ENCODE results near the gene TRIM60. TPM values are rescaled to one million over a fixed set of nuclear protein-coding genes. Genes with fewer than 3 reads are reported as not detected.

Gene TRIM60
- total RNA-seq, 3 donors from 2014 or later, result not detected

GRCh38 chr4:165048170-165048569 is 16.4 kb downstream of the TRIM60 start:
- no peaks in the 10 kb centered on the region for H3K9me3 ChIP-seq
- no peaks in the 10 kb centered on the region for H3K4me1 ChIP-seq (ENCODE audit: low read depth)
- no peak for DNase-seq
- intact Hi-C loops (cut with DNase I, micrococcal nuclease), result no loop called here
- no peak for TF ChIP-seq CTCF (IDR thresholded peaks at IDR 0.05)
- ATAC-seq, result no peak
- no peak overlapping the region for H3K4me3 ChIP-seq
- no peaks in the 10 kb centered on the region for H3K36me3 ChIP-seq (ENCODE audit: low read depth)

GRCh38 chr4:165052627-165053026 is 20.8 kb downstream of the TRIM60 start:
- ATAC-seq, result no peak

GRCh38 chr4:165053645-165054044 is 21.8 kb downstream of the TRIM60 start, which contains the start of gene TRIM75:
Gene TRIM75, plus strand, starts transcription at chr4:165053866. Its CDS starts 5,282 bp downstream, at chr4:165059148.
- ATAC-seq (peak; percentile 14), DNase-seq (no peak)
- intact Hi-C loops (cut with DNase I, micrococcal nuclease), result no loop called here
- no peaks in the 10 kb centered on the region for H3K9me3 ChIP-seq
- no peak within 1 kb of the TSS for H3K4me3 ChIP-seq
- no peaks in the 10 kb centered on the region for H3K36me3 ChIP-seq (ENCODE audit: low read depth)
- TF ChIP-seq CTCF (IDR thresholded peaks at IDR 0.05), result no peak
- H3K4me1 ChIP-seq (ENCODE audit: low read depth), result no peaks in the 10 kb centered on the region

More at GRCh38 chr4:165052627-165053026, 20.8 kb downstream of the TRIM60 start:
- Histone ChIP-seq H3K4me3 (no peak overlapping the region), H3K9me3 (no peaks in the 10 kb centered on the region), H3K4me1 (ENCODE audit: low read depth) (no peaks in the 10 kb centered on the region), H3K36me3 (ENCODE audit: low read depth) (no peaks in the 10 kb centered on the region)
- TF ChIP-seq CTCF (IDR thresholded peaks at IDR 0.05), result no peak
- no peak for DNase-seq
- intact Hi-C loops (cut with DNase I, micrococcal nuclease), result no loop called here

- no peak for TF ChIP-seq CTCF (IDR thresholded peaks at IDR 0.05)
Measured at GRCh38 chr4:165055601-165056000, 23.8 kb downstream of the TRIM60 start.

GRCh38 chr4:165058666-165059065 is 26.9 kb downstream of the TRIM60 start:
- no peak for DNase-seq
- H3K9me3 ChIP-seq, result no peaks in the 10 kb centered on the region
- TF ChIP-seq CTCF (IDR thresholded peaks at IDR 0.05), result no peak
- H3K4me3 ChIP-seq, result no peak overlapping the region
- intact Hi-C loops (cut with DNase I, micrococcal nuclease), result no loop called here
- ATAC-seq, result no peak
- no peaks in the 10 kb centered on the region for H3K36me3 ChIP-seq (ENCODE audit: low read depth)
- H3K4me1 ChIP-seq (ENCODE audit: low read depth), result no peaks in the 10 kb centered on the region

More at GRCh38 chr4:165055601-165056000, 23.8 kb downstream of the TRIM60 start:
- Histone ChIP-seq H3K4me3 (no peak overlapping the region), H3K4me1 (ENCODE audit: low read depth) (no peaks in the 10 kb centered on the region), H3K36me3 (ENCODE audit: low read depth) (no peaks in the 10 kb centered on the region), H3K9me3 (no peaks in the 10 kb centered on the region)
- intact Hi-C loops (cut with DNase I, micrococcal nuclease), result no loop called here
- no peak for ATAC-seq
- no peak for DNase-seq

- no peaks in the 10 kb centered on the region for H3K36me3 ChIP-seq (ENCODE audit: low read depth)
- H3K4me1 ChIP-seq (ENCODE audit: low read depth), result no peaks in the 10 kb centered on the region
- no peaks in the 10 kb centered on the region for H3K9me3 ChIP-seq
- H3K4me3 ChIP-seq, result no peak overlapping the region
- TF ChIP-seq CTCF (IDR thresholded peaks at IDR 0.05), result no peak
- DNase-seq (no peak), ATAC-seq (no peak)
- intact Hi-C loops (cut with DNase I, micrococcal nuclease), result no loop called here
Measured at GRCh38 chr4:165059386-165059785, 27.6 kb downstream of the TRIM60 start.
